Gastroesophageal sphincter (tissue), 4 donors: Measurements from ENCODE around the gene ABCA6. TPM values are rescaled to one million over a fixed set of nuclear protein-coding genes. Genes with fewer than 3 reads are reported as not detected.

Experiments used
- ATAC-seq: fragments of 150-250 bp; one replicate; pipeline ENCODE4 v1.9.1; 2016; ENCODE audit warnings: mild to moderate bottlenecking, moderate library complexity
- H3K27ac ChIP-seq, 4 donors: fragments of 200-600 bp; sonication (generic) in 3 of 4; 1 replicate in 3 of 4; 2 replicates in 1 of 4; pipeline ENCODE4 v1.5.1; 2016 to 2019
- H3K27me3 ChIP-seq: fragments of 200-600 bp; sonication (generic); one replicate; pipeline ENCODE4 v1.5.1; 2019
- H3K36me3 ChIP-seq, 2 donors: fragments of 200-600 bp; sonication (generic); one replicate each; pipeline ENCODE4 v1.5.1; 2019; ENCODE audit warnings: control low read depth in 1 of 2
- H3K4me1 ChIP-seq, 3 donors: fragments of 200-600 bp; sonication (generic); 1 replicate in 2 of 3; 2 replicates in 1 of 3; pipeline ENCODE4 v1.5.1; 2016 to 2019; ENCODE audit warnings: control low read depth in 2 of 3
- H3K4me3 ChIP-seq, 2 donors: fragments of 200-600 bp; sonication (generic); one replicate each; pipeline ENCODE4 v1.5.1; 2019; ENCODE audit warnings: mild to moderate bottlenecking in 1 of 2, moderate library complexity in 1 of 2
- H3K9me3 ChIP-seq, 3 donors: fragments of 200-600 bp; sonication (generic); one replicate each; pipeline ENCODE4 v1.5.1; 2017 to 2019; ENCODE audit warnings: control low read depth in 2 of 3
- CTCF ChIP-seq, 4 experiments: fragments of 200-600 bp in 2 of 4; fragments of 450-650 bp in 2 of 4; sonication (generic) in 1 of 4; IDR thresholded peaks; one replicate each; pipeline ENCODE4 v1.5.1; 2017 to 2019; ENCODE audit warnings: antibody characterized with exemption in 4 of 4, mild to moderate bottlenecking in 2 of 4, moderate library complexity in 2 of 4
- EP300 ChIP-seq: sonication (generic); formaldehyde crosslinking; IDR thresholded peaks from one replicate; pipeline ENCODE4 v1.6.1; 2017; ENCODE audit warnings: antibody characterized with exemption, mild to moderate bottlenecking
- POLR2A ChIP-seq, 2 donors: fragments of 450-650 bp; IDR thresholded peaks; one replicate each; pipeline ENCODE4 v1.6.1; 2017; ENCODE audit warnings: antibody characterized with exemption in 2 of 2, mild to moderate bottlenecking in 2 of 2, moderate library complexity in 1 of 2
- POLR2AphosphoS5 ChIP-seq: sonication (generic); formaldehyde crosslinking; IDR thresholded peaks from one replicate; pipeline ENCODE4 v1.6.1; 2017; ENCODE audit warnings: antibody characterized with exemption
- WGBS, 2 donors: methylation state at CpG; one replicate each; pipeline ENCODE4 v1.1.5; 2018; ENCODE audit warnings: low coverage in 1 of 2; 5-methylcytosine and 5-hydroxymethylcytosine counted together
- total RNA-seq, 4 donors: library from RNA; depleted of rRNA; stranded (reverse); fragments of >200 nt; gene quantifications; one replicate each; pipeline ENCODE4 v1.1.0, GENCODE V29; 2016

Gene ABCA6
- total RNA-seq, 4 donors from 2014 or later = 35.8 to 133 (median 71.1) TPM

DNA sequence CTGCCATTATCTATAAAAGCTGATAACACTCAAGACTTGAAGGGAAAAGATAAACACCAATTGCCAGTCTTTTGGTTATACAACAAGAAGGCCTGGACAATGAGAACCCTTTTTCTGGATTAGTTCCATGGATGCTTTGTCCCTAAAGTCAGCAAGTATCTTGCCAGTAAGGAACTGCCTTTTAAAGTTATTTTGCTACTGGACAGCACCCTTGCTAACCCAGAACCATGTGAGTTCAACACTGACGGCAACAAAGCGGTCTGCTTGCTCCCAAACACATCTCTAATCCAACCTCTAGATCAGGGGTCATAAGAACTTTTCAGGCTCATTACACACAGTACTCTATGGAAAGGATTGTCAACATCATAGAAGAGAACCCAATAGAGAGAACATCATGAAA is 25.3 kb upstream of the ABCA6 start:
- Histone ChIP-seq H3K4me3 (no peak overlapping the region), H3K27ac (no peak overlapping the region), H3K36me3 (no peaks in the 10 kb centered on the region), H3K27me3 (no peaks in the 10 kb centered on the region), H3K4me1 (no peaks in the 10 kb centered on the region), H3K9me3 (no peaks in the 10 kb centered on the region)
- TF ChIP-seq EP300 (no peak), POLR2A (IDR thresholded peaks at IDR 0.05) (no peak), POLR2AphosphoS5 (no peak), CTCF (IDR thresholded peaks at IDR 0.05) (no peak)
- WGBS, 2 donors = 67 to 74% methylated on average over 1 to 2 of the region's 2 CpGs
- no peak for ATAC-seq

GRCh38 chr17:69164206-69164605 is 22.5 kb upstream of the ABCA6 start:
- Histone ChIP-seq H3K4me3 (no peak overlapping the region), H3K27ac (no peak overlapping the region), H3K27me3 (no peaks in the 10 kb centered on the region), H3K9me3 (no peaks in the 10 kb centered on the region), H3K4me1 (no peaks in the 10 kb centered on the region), H3K36me3 (no peaks in the 10 kb centered on the region)
- no peak for TF ChIP-seq POLR2AphosphoS5
- TF ChIP-seq POLR2A (IDR thresholded peaks at IDR 0.05) = no peak
- no peak for TF ChIP-seq CTCF (IDR thresholded peaks at IDR 0.05)
- no peak for TF ChIP-seq EP300
- no peak for ATAC-seq

DNA sequence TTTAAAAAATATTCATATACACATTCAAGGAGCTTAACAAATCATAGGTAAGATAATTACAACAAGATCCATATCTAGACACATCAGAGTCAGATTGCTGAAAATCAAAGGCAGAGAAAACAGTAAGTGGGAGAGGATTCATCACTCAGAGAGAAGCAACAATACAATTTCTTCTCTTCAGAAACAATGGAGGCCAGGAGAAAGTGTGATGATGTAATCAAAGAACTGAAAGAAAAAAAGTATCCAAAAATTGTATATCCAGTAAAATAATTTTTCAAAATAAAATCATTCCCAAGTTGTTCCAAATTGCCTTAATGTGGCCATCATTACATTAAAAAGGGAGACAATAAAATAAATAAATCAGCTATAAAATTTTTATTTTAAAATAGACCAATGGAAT is 17.7 kb upstream of the ABCA6 start:
- no peaks in the 10 kb centered on the region for H3K9me3 ChIP-seq
- H3K4me1 ChIP-seq = no peaks in the 10 kb centered on the region
- no peak overlapping the region for H3K27ac ChIP-seq
- no peaks in the 10 kb centered on the region for H3K27me3 ChIP-seq
- ATAC-seq = no peak
- no peak overlapping the region for H3K4me3 ChIP-seq
- TF ChIP-seq EP300 (no peak), POLR2A (IDR thresholded peaks at IDR 0.05) (no peak), POLR2AphosphoS5 (no peak), CTCF (IDR thresholded peaks at IDR 0.05) (no peak)
- H3K36me3 ChIP-seq = peaks cover 0 to 1% of the 10 kb centered on the region in 2 donors

- Histone ChIP-seq H3K4me1 (no peaks in the 10 kb centered on the region), H3K27me3 (no peaks in the 10 kb centered on the region), H3K9me3 (no peaks in the 10 kb centered on the region), H3K36me3 (peaks cover 0 to 31% of the 10 kb centered on the region in 2 donors), H3K27ac (no peak overlapping the region), H3K4me3 (no peak overlapping the region)
- WGBS, 2 donors = no CpG with 5 or more reads among the region's 2 CpGs
- TF ChIP-seq CTCF (IDR thresholded peaks at IDR 0.05) = no peak
- no peak for TF ChIP-seq POLR2A (IDR thresholded peaks at IDR 0.05)
- no peak for TF ChIP-seq EP300
- TF ChIP-seq POLR2AphosphoS5 = no peak
- no peak for ATAC-seq
Observed at GRCh38 chr17:69154267-69154666, 12.6 kb upstream of the ABCA6 start.

GRCh38 chr17:69150333-69150732 is 8.6 kb upstream of the ABCA6 start:
- H3K4me3 ChIP-seq = no peak overlapping the region
- no peak for TF ChIP-seq POLR2A (IDR thresholded peaks at IDR 0.05)
- no peak for TF ChIP-seq POLR2AphosphoS5
- no peak for TF ChIP-seq EP300
- TF ChIP-seq CTCF (IDR thresholded peaks at IDR 0.05) = no peak
- no peaks in the 10 kb centered on the region for H3K9me3 ChIP-seq
- ATAC-seq = no peak
- H3K27ac ChIP-seq = no peak overlapping the region
- no peaks in the 10 kb centered on the region for H3K4me1 ChIP-seq
- H3K27me3 ChIP-seq = no peaks in the 10 kb centered on the region
- peaks cover 0 to 51% of the 10 kb centered on the region in 2 donors for H3K36me3 ChIP-seq
- WGBS, 2 donors = 17 to 38% methylated on average over 1 of the region's 1 CpG
